Lung (tissue), 12 donors: ENCODE measurements around the gene NFIB. TPM values are rescaled to one million over a fixed set of nuclear protein-coding genes. Genes with fewer than 3 reads are reported as not detected.
A peak's percentile ranks its signal among the peaks of the same experiment; 100 is the strongest.

Experiments
- ATAC-seq: fragments of 200-7000 bp; cut with Tn5 transposase; one replicate; pipeline ENCODE4 v1.9.1; 2020; ENCODE audit warnings: moderate number of reproducible peaks; ENCODE audit not compliant: insufficient read depth, low FRiP score
- DNase-seq, 3 donors: peaks; one replicate each; pipeline ENCODE4 v3.0.0-alpha.2; 2013 to 2017
- H3K27ac ChIP-seq, 2 donors: one replicate each; pipeline ENCODE4 v1.5.1; 2013; ENCODE audit warnings: mild to moderate bottlenecking in 2 of 2, moderate library complexity in 2 of 2, control low read depth in 1 of 2, inconsistent platforms in 1 of 2, low read depth in 1 of 2, low read length in 1 of 2
- H3K27me3 ChIP-seq, 3 donors: one replicate each; pipeline ENCODE4 v1.5.1; 2013; ENCODE audit warnings: low read length in 2 of 3; ENCODE audit not compliant: control insufficient read depth in 3 of 3, insufficient read depth in 3 of 3
- H3K36me3 ChIP-seq, 4 donors: one replicate each; pipeline ENCODE4 v1.5.1; 2013; ENCODE audit warnings: low read length in 4 of 4, mild to moderate bottlenecking in 1 of 4, moderate library complexity in 1 of 4; ENCODE audit not compliant: control insufficient read depth in 4 of 4, insufficient read depth in 4 of 4
- H3K4me1 ChIP-seq, 5 donors: one replicate each; pipeline ENCODE4 v1.5.1; 2013; ENCODE audit warnings: low read length in 5 of 5, mild to moderate bottlenecking in 2 of 5, moderate library complexity in 1 of 5; ENCODE audit not compliant: control insufficient read depth in 5 of 5, insufficient read depth in 5 of 5
- H3K4me3 ChIP-seq: one replicate; pipeline ENCODE4 v1.5.1; 2013; ENCODE audit warnings: mild to moderate bottlenecking, control low read depth, moderate library complexity
- H3K9ac ChIP-seq, 2 donors: one replicate each; pipeline ENCODE4 v1.5.1; 2013; ENCODE audit warnings: low read length in 2 of 2, control low read depth in 1 of 2; ENCODE audit not compliant: insufficient read depth in 1 of 2
- H3K9me3 ChIP-seq, 4 donors: one replicate each; pipeline ENCODE4 v1.5.1; 2013; ENCODE audit warnings: low read length in 3 of 4, mild to moderate bottlenecking in 1 of 4, moderate library complexity in 1 of 4; ENCODE audit not compliant: control insufficient read depth in 4 of 4, insufficient read depth in 3 of 4
- WGBS, 2 donors: extraction: QIAGEN DNeasy Blood & Tissue Kit; methylation state at CpG; one replicate each; pipeline ENCODE4 v1.1.7; 2013; 5-methylcytosine and 5-hydroxymethylcytosine counted together
- polyA plus RNA-seq, 2 donors: library from polyadenylated mRNA; stranded (reverse); fragments of 200-250 nt; gene quantifications; one replicate each; pipeline ENCODE4 v1.2.1, GENCODE V29; 2013
- total RNA-seq, 2 donors: library from RNA; depleted of rRNA in 1 of 2; stranded (reverse); fragments of >200 nt in 1 of 2; gene quantifications; one replicate each; pipeline ENCODE4 v1.2.1, GENCODE V29; 2014 to 2021
- TF ChIP-seq, protein P1 (sequence below): IDR thresholded peaks from 2 replicates; pipeline ENCODE4 v1.5.1; 2012; ENCODE audit warnings: mild to moderate bottlenecking; ENCODE audit errors: control extremely low read depth, extremely low read depth
- donor health status: control.
- donor health status: control.
- donor health status: Bipolar disorder and iron deficiency.
- donor health status: healthy.
- donor health status: DM: yes; HTN: yes; CAD: no.

Gene NFIB
- total and polyA plus RNA-seq, 4 donors = 7.3 to 189 (median 51.0) TPM

DNA sequence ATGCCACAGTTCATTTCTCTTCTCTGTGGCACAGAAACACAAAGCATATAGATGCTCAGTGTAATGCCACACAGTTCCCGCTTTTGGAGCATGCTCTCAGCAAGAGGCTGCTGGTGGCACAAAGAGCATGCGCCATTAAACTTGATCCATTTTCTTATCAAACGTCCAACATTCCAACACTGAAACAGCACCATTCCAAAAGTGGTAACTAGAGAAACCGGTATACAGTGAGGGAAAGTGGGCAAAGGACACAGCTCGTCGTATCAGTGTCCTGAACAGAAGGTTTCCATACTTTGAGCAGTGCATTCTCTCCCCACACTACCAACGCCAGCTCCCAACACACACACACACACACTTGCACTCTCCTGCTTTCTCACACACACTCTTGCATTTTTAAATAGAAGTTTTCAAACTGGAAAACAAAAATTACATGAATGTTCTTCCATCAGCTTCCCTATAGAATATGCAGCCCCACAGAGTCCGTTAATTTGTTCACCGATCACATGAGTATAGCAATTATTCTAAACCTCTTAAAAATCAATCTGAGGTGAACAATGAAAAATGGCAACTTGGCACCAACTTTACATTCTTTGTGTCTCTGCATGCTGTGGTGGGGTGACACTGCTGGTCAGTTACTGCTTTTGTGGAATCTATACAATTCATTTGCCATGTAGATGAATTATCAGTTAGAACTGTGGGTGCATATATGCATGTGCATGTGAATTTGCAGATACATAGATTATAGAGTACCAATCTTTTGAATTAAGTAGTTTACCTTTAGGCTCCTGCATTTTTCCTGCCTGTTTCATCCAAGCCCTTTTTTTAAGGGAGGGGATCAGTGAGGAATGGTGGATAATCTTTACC lies 5.7 kb downstream of the NFIB start:
- peak; percentile 4 for ATAC-seq
- Histone ChIP-seq H3K27ac (peak overlapping the region; percentile 69 to 82), H3K9ac (peak overlapping the region; percentile 31 to 100), H3K27me3 (no peaks in the 10 kb centered on the region), H3K9me3 (peaks cover 0 to 2% (median 0%) of the 10 kb centered on the region in 4 donors), H3K36me3 (peaks cover 0 to 40% (median 15%) of the 10 kb centered on the region in 4 donors), H3K4me3 (peak overlapping the region; percentile 8), H3K4me1 (peaks cover 6 to 62% (median 26%) of the 10 kb centered on the region in 5 donors)
- TF ChIP-seq, protein P1, sequence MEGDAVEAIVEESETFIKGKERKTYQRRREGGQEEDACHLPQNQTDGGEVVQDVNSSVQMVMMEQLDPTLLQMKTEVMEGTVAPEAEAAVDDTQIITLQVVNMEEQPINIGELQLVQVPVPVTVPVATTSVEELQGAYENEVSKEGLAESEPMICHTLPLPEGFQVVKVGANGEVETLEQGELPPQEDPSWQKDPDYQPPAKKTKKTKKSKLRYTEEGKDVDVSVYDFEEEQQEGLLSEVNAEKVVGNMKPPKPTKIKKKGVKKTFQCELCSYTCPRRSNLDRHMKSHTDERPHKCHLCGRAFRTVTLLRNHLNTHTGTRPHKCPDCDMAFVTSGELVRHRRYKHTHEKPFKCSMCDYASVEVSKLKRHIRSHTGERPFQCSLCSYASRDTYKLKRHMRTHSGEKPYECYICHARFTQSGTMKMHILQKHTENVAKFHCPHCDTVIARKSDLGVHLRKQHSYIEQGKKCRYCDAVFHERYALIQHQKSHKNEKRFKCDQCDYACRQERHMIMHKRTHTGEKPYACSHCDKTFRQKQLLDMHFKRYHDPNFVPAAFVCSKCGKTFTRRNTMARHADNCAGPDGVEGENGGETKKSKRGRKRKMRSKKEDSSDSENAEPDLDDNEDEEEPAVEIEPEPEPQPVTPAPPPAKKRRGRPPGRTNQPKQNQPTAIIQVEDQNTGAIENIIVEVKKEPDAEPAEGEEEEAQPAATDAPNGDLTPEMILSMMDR = no peak
- peak; percentile 67 to 87 (median 83) for DNase-seq
- 44 to 66% methylated on average over 9 of the region's 9 CpGs for WGBS, 2 donors

DNA sequence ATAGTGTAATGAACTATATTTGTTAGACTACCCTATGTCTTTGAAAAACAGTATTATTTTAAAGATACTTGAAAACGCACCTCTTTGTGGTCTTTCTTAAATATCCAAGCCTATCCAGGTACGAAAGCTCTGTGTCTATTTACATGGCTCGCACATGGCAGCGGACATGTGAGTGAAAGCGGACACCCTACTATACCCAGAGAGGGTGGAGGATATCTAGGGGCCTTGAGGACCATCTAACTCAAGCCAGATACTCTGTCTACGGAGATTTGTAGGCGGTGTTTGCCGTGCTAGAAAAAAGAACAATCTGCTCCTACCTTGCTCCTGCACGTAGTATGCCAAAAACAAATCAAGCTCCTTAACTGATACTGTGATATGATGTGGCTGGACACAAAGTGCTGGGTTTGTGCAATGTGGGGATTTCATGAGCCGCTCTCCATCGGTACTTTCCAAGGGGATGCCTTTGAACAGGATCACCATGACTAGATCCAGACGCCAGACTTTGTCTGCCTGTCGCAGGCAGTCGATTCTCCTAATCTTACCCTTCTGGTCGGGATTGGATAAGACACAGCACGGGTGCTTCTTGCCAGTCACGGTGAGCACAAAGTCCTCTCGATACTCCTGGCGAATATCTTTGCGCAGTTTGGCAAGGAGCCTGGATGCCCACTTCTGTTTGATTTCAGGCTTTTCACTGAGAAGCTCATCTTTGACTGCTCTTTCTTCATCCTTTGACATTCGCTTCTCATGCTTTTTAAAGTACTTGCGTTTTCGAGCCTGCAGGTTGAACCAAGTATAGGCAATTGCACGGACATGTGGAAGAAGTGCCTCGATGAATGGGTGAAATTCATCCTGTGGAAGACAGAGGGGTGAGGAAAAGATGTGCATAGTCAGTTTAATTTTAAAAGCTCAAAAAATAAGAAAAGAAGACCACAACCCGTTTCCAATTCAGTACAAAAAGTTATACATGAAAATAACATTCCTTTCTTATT lies 7.0 kb downstream of the NFIB start:
- peak overlapping the region; percentile 19 to 100 for H3K9ac ChIP-seq
- 71 to 76% methylated on average over 26 of the region's 26 CpGs for WGBS, 2 donors
- no peak overlapping the region for H3K4me3 ChIP-seq
- peaks cover 8 to 74% (median 34%) of the 10 kb centered on the region in 5 donors for H3K4me1 ChIP-seq
- no peaks in the 10 kb centered on the region for H3K27me3 ChIP-seq
- peaks cover 0 to 30% (median 16%) of the 10 kb centered on the region in 4 donors for H3K36me3 ChIP-seq
- peak overlapping the region; percentile 21 to 82 for H3K27ac ChIP-seq
- no peaks in the 10 kb centered on the region for H3K9me3 ChIP-seq
- ATAC-seq = no peak
- peak in 1 of 3 donors; percentile 71 for DNase-seq
- TF ChIP-seq, protein P1 = no peak

DNA sequence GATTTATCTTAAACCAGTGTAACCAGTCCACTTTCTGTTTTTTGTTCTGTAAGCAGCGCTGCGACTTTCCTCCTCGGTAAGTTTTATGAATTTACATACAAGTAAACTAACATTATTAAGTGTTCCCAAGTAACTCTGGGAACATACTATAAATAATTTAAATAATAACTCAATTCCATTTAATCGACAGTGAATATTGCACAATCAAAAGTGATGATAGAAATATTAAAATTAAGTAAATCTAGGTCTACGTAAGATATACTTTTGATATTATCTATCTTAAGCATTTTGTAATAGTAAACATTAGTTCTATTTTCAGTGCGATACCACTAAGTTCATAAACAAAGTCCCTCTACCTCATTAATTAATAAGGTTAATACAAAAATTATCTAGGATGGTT lies 7.8 kb downstream of the NFIB start:
- no peaks in the 10 kb centered on the region for H3K27me3 ChIP-seq
- DNase-seq (peak in 1 of 3 donors; percentile 50), ATAC-seq (no peak)
- H3K9ac ChIP-seq = peak overlapping the region; percentile 19 to 100
- H3K36me3 ChIP-seq = peaks cover 0 to 30% (median 15%) of the 10 kb centered on the region in 4 donors
- no peaks in the 10 kb centered on the region for H3K9me3 ChIP-seq
- TF ChIP-seq, protein P1 = no peak
- no peak overlapping the region for H3K4me3 ChIP-seq
- H3K4me1 ChIP-seq = peaks cover 8 to 82% (median 42%) of the 10 kb centered on the region in 5 donors
- no peak overlapping the region for H3K27ac ChIP-seq
- WGBS, 2 donors = 65 to 76% methylated on average over 6 of the region's 6 CpGs
